Stimulated activated CD8-positive, alpha-beta memory T cell treated with anti-CD3 and anti-CD28 coated beads, Interleukin-4, amount 100 ng/mL, for 4 hours (primary cell): Measurements from ENCODE around the gene ACP5.
A peak's percentile ranks its signal among the peaks of the same experiment; 100 is the strongest.
"Not testable (repeated sequence)": the region's sequence is repeated elsewhere in the genome, so short reads cannot be mapped to it uniquely, and the experiment has no call there.

Experiments
- DNase-seq, 2 donors: peaks; one replicate each; pipeline ENCODE4 v3.0.0-alpha.2; 2020; ENCODE audit warnings: low read depth in 2 of 2, low spot score in 1 of 2

The ACP5 gene

DNA sequence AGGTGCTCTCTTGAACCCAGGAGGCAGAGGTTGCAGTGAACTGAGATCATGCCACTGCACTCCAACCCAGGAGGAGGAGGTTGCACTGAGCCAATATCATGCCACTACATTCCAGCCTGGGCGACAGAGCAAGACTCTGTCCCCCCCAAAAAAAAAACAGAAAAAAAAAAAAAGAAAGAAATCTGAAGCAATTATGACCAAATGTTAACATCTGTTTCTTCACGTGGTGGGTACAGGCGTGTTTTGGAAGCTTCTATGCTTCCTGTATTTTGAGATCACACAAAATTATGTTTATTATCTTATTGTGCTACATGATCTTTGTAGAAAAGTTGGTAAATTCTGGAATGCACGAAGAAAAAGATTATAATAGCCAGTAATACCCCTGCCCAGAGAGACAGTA is 2.7 kb upstream of the ACP5 start:
- DNase-seq = no peak

DNA sequence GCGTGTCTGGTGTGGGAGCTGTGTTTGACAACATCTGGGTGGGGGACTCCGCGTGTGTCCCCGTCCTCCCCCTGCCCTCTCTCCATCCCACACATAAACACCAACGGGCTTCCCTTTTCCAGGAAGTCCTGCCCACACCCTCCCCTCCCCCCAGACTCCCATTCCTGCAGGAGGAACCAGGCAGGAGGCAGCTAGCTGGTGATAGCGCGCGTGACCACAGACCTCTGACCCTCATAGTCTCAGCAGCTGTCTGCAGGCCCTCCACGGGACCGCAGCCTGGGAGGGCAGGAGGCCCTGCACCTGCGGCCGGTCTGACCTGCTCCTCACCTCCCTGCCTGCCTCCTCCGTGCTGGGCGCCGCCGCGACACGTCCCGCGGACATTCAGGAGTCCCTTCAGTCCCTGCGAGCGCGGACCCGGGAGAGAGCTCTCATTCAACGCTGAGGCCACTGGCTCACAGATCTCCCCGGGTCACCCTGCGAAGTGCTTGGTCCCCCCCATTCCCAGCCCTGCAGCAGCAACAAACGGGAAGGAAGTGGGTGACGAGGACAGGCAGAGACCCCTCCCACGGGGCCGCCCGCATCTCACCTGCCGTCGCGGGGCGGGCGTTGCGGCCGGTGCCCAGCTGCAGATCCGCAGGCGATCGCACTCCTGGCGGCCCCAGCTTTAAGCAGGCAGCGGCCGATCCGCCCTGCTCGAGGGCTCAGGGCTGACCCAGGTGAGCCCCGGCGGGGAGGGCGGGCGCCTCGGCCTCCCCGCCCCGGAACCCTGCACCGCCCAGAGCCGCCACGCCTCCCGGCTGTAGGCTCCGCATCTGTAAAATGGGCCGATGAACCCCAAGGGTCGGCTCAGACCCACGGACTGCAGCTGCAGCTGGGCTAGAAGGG is 1.1 kb upstream of the ACP5 start:
- DNase-seq = no peak

DNA sequence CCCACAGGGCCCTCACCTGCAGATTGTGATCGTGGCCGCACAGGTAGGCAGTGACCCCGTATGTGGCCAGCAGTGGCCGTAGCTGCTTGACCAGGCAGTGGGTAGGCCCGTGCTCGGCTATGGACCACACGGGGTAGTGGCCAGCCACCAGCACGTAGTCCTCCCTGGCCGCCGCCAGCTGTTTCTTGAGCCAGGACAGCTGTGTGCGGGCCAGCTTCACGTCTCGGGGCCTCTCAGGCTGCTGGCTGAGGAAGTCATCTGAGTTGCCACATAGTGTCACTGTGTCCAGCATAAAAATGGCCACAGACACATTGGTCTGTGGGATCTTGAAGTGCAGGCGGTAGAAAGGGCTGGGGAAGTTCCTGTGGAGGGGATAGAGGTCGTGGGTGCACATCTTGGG is 1.2 kb downstream of the ACP5 start:
- DNase-seq = no peak

DNA sequence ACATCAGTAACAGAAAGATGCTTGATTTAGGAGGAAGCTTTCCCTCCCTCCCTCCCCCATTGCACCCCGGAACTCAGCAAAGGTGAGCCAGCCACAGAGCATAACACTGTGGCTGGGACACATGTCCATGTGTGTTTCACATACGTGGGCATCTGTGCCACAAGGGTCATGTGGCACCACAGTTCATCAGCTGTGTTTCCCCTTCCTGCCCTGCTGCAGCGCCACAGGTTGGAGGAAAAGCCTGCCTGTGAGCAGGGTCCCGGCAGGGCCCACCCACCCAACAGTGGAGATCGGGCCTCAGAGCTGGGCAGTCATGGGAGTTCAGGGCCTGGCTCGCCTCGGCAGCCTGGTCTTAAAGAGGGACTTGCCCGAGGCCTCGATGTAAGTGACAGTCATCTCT is 2.8 kb downstream of the ACP5 start:
- no peak for DNase-seq

DNA sequence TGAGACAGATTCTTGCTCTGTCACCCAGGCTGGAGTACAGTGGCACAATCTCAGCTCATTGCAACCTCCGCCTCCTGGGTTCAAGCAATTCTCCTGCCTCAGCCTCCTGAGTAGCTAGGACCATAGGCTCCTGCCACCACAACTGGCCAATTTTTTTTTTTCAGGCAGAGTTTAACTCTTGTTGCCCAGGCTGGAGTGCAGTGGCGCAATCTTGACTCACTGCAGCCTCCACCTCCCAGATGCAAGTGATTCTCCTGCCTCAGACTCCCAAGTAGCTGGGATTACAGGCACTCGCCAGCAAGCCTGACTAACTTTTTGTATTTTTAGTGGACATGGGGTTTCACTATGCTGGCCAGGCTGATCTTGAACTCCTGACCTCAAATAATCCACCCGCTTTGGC is 3.7 kb downstream of the ACP5 start:
- not testable (repeated sequence) for DNase-seq

DNA sequence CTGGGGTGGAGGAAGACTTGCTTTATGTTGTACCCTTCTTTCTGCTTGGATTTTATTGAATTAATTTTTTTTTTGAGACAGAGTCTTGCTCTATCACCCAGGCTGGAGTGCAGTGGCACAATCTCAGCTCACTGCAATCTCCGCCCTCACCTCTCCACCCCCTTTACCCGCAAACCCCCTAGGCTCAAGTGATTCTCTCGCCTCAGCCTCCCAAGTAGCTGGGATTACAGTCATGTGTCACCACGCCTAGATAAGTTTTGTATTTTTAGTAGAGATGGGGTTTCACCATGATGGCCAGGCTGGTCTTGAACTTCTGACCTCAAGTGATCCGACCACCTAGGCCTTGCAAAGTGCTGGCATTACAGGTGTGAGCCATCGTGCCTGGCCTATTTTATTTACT is 4.1 kb downstream of the ACP5 start:
- not testable (repeated sequence) for DNase-seq

DNA sequence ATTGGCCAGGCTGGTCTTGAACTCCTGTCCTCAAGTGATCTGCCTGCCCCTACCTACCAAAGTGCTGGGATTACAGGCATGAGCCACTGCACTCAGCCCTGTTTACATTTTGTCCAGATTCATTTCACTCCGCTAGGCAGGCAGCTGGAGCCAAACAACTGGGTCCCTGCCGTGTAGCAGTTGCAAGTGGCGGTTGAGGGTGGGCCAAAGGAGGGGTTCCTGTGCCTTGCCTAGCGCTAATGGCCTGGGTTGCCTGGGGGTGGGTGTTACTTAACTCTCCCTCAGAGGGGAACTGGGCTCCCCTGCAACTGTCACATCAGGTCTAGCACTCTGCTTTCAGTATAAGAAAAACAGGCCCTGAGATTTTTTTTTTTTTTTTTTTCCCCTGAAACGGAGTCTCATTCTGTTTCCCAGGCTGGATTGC is 7.4 kb downstream of the ACP5 start:
- no peak for DNase-seq

DNA sequence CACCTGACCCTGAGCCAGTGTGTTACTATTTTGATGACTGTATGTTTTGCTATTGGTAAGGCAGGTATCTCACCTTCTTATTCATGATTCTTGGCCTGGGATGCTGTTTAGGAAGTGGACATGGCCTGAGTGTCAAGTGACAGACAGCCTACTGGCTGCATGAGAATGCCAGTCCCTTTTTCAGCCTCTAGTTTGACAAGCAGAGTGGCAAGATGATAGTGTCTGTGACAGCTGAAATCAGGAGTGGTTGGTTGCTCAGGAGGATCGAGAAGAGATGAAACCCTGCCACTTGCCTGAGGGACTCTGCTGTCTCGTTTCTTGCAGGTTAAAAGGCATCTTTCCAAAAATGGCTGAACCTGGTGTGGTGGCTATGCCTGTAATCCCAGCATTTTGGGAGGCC is 11.3 kb downstream of the ACP5 start:
- DNase-seq = no peak

DNA sequence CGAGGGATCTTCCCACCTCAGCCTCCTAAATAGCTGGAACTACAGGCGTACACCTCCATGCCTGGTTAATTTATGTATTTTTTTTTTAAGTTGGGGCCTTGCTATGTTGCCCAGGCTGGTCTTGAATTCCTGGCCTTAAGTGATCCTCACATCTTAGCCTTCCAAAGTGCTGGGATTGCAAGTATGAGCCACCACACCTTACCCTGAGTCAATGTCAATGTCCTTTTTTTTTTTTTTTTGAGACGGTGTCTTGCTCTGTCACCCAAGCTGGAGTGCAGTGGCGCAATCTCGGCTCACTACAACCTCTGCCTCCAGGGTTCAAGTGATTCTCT is 11.8 kb downstream of the ACP5 start:
- DNase-seq = not testable (repeated sequence)

DNA sequence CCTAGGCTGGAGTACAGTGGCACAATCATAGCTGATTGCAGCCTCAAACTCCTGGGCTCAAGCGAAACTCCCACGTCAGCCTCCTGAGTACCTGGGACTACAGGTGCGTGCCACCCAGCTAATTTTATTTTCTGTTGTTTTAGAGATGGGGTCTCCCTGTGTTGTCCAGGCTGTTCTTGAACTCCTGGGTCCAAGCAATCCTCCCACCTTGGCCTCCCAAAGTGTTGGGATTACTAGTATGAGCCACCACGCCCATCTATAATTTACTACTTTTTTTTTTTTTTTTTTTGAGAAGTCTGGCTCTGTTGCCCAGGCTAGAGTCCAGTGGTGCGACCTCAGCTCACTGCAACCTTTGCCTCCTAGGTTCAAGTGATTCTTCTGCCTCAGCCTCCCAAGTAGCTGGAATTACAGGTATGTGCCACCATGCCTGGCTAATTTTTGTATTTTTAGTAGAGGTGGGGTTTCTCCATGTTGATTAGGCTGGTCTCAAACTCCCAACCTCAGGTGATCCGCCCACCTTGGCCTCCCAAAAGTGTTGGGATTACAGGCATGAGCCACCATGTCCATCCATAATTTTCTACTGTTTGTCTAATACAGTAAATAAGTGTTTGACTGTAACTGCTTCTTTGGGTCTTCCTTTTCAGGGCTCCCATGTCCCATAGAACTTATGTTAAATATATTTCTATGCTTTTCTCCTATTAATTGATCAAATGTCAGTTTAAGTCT is 13.2 kb downstream of the ACP5 start:
- not testable (repeated sequence) for DNase-seq

DNA sequence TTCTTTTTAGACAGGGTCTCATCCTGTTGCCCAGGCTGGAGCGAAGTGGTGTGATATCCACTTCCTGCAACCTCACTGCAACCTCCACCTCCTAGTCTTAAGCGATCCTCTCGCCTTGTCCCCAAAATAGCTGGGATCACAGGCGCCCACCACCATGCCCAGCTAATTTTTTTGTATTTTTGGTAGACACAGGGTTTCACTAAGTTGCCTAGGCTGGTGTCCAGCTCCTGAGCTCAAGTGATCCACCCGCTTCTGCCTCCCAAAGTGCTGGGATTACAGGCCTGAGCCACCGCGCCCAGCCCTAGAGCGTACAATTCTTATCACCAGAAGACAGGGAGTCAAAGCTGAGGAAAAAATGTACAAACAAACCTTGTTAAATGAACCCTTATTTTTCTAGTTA is 13.9 kb downstream of the ACP5 start:
- no peak for DNase-seq

DNA sequence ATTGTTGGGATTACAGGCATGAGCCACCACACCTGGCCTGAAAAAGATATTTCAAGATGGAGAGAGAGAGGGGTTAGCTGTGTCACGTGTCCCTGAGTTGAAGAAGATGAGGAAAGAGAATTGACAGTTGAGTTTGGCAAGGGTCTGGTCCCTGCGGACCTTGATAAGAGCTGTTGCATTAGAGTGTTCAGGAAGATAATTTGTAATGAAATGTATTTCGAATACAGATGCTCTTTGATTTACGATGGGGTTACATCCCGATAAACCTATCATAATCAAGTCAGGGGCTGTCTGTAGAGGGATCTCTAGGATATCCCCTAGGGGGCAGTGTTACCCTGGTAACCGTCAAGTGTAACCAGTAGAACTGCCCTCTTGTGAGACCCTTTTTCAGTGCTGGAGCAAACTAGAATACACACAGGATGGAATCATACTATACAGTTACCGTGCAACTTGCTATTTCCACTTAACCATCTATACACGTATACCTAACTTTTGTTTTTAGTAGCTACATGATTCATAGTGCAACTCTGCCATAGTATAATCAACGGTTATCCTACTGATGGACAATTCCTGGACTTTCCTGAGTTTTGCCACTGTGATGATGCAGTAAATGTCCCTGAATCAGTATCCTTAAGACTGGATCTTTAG is 16.9 kb downstream of the ACP5 start:
- no peak for DNase-seq

DNA sequence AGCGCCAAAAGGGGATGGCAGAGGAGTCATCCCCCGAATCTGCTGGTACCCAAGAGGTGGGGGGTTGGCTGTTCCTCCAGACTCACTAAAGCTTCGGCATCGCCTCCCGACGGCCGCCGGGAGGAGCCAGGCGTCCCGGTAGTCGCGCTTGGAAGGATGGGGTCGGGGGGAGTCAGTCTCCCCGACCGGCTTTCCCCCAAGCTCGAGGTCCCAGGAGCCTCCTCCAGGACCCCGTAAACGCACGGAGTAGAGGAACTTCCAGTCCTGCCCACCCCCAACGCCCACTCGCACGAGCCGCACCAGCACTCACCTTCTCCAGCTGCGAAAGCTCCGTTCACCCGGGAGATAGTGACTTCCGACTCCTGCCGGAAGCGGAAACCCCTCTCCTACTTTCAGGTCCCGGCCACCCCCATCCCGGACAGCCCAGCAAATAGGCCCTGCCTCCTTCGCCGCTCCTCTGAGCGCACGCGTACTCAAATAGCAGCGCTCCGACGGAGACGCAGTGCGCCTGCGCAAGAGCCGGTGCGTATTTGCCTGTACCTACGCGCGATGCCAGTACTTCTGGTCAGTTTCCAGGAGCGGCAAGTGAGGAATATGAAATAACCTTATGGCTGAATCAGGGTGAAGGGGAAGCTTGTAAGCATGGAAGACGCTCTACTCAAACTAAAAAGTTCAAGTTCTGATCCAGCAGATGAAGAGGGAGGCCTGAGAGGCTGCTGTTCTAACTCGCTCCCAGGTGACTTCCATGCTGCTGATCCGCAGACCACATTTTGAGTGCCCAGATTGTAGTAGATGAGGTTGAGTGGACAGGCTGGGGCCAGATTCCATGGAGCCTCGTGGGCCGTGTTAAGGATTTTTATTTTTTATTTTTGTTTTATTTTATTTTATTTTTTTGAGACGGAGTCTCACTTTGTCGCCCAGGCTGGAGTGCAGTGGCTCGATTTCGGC is 18.3 kb downstream of the ACP5 start, which contains the start of gene ELOF1:
Gene ELOF1, minus strand, starts transcription at position 350 of the 948 bp plus-strand sequence. CDS start 4,883 bp downstream, outside the sequence.
- peak; percentile 91 to 94 for DNase-seq

DNA sequence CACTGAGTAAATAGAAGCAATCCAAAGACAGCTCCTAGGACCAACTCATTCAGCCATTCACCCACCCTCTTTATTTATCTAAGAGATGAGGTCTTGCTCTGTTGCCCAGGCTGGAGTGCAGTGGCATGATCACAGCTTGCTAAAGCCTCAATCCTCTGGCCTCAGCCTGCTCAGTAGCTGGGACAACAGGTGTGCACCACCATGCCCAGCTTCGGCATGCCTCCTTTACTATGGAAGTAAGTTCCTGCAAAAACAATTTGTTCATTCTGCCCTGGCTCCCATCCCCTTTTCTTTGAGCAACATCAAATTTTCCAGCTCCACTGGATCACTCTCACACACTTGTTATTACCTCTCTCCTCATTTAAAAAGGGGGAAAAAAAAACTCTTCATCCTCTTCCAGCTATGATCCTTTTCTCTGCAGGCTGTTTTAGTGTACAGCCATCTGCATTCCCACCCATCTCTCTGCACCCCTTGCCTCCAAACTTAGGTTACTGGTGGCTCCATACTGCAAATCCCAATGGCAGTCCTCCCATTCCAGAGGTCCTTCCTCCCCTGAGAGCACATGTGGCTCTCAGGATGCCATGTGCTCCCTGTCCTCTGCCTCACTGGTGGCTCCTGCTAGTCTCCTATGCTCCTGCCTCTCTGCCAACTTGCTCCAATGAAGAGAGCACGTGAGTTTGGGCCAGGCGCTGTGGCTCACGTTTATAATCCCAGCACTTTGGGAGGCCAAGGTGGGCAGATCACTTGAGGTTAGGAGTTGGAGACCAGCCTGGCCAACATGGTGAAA is 20.6 kb downstream of the ACP5 start:
- DNase-seq = no peak

DNA sequence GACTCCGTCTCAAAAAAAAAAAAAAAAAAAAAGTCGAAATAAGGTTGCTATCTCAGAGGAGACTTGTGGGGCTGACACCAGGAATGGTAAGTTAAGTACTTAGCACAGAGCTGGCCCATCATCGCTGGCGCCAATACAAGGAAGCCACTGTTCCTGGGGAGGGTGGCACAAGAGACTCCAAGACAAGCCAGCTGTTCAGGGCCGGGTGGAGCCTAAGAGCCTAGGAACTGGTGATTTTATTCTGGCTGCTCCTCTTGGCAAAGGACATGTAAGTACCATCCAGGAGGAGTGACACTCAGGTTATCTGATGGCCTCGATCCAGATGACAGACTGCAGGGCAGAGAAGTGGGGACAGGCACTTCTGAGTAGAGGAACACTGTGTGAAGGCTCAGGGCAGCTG is 22.2 kb downstream of the ACP5 start:
- no peak for DNase-seq

DNA sequence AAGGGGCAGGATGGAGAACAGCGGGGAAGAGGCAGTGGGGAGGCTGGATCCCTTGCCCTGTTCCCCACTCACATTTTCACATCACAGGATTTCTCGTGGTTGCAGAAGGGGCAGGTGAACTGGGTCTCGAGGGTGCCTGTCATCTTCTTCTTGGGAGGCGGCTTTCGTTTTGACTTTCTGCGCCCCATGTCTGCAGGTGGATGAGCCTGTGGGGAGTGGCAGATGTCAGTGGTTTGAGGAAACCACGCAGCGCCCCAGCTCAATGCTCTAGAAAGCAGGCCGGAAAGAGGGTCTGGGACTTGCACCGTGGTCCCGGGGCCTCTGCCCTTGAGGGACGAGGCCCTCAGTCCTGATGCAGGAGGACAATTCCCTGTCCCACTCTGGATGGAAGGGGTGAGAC is 23.3 kb downstream of the ACP5 start:
- DNase-seq = no peak

DNA sequence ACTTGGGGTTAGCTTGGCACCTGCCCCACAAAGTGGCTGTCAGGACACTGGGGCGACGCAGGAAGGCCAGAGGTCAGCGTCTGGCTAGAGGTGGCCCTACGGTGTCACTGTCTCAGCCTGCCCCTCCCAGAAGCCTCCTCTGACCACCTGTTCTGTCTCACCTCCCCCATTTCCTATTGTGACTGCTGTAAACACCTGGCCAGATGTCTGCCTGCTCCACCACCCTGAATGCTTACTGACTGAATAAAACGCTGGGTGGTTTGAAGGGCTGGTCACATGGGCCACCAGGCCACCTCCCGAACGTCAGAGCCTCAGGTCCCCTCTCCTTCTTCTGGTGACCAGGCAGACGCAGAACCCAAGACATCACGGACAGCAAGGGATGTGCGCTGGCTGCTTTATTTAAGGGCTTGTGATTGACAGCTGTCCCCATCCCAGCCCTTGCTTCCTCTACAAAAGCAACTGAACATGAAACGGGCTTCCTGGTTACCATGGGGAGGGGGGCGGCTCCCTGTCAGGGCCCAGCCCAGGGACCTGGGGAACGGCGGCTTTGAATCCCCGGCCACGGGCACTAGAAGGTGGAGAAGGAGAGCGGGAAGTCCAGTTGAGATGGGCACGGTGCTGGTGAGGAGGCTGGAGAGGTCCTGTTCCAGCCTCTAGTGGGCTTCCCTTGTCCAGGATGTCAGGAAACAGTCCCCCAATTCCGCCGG is 24.6 kb downstream of the ACP5 start:
- DNase-seq = no peak

DNA sequence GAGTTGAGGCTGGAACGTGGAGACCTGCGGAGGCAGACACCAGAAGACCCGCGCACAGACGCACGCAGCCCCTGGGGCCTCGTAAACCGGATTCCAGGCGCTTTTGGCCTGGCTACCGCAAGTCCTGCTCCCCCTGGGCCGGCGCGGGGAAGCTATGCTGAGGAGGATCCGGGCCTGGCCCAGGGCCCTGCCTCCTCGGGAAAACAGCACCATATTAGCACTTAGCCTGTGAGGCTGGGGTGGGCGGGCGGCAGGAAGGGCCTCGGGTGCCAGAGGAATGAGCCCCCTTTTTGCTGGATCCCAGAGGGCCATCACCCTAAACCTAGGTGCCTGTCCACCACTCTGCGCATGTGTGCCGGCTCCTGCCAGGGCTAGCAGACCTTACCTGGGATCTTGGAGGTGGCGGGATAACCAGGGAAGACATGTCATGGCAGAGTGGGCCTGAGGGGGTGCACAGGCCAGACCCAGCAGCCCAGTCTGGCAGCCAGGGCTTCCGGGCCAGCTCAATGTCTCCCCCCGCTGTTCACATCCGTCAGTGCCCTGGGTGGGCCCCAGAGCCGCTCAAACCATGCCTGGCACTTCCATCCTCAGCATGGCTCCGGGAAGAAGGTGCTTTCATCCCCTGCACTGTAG is 25.7 kb downstream of the ACP5 start:
- no peak for DNase-seq

DNA sequence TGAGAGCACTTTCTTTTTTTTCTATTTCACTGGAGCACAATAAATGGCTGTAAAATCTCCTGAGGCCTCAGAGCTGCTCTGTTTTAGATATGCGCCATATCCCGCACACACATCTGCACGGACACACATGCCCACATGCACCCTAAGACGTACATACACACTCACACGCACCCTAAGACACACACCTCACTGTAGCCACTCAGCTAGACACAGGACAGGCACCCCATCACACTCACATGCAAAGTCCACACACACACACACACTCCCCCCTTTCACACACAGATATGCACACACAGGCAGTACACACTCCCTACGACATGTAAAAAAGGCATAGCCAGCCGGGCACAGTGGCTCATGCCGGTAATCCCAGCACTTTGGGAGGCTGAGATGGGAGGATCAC is 27.2 kb downstream of the ACP5 start:
- DNase-seq = no peak
